HL-60 (cell line): Measurements from ENCODE around the gene FSTL5.

ENCODE experiments used
- DNase-seq, 2 experiments: peaks; one replicate each; pipeline ENCODE4 v3.0.0-alpha.2; 2010 to 2020; ENCODE audit warnings: low read depth in 1 of 2, low spot score in 1 of 2
- H3K27ac ChIP-seq: fragments of 250-450 bp; sonication (Bioruptor Pico); replicated peaks from 2 replicates; pipeline ENCODE4 v1.5.1; 2020; ENCODE audit warnings: mild to moderate bottlenecking, moderate library complexity
- H3K27me3 ChIP-seq: fragments of 250-450 bp; sonication (Bioruptor Pico); 2 replicates; pipeline ENCODE4 v1.5.1; 2021; ENCODE audit warnings: mild to moderate bottlenecking, moderate library complexity; ENCODE audit not compliant: insufficient read depth, poor library complexity, severe bottlenecking
- H3K4me3 ChIP-seq: replicated peaks from 2 replicates; pipeline ENCODE4 v1.5.1; 2011; ENCODE audit warnings: mild to moderate bottlenecking, control low read depth, low read length; ENCODE audit not compliant: insufficient read depth
- GABPA ChIP-seq: IDR thresholded peaks from 2 replicates; pipeline ENCODE4 v1.6.1; 2012; ENCODE audit warnings: low read depth
- POLR2AphosphoS5 ChIP-seq: IDR thresholded peaks from 2 replicates; pipeline ENCODE4 v1.6.1; 2012; ENCODE audit warnings: low read depth
- SPI1 ChIP-seq: IDR thresholded peaks from 2 replicates; pipeline ENCODE4 v1.6.1; 2012; ENCODE audit warnings: low read depth, mild to moderate bottlenecking, borderline replicate concordance
- TF ChIP-seq, protein P1 (sequence below): IDR thresholded peaks from 2 replicates; pipeline ENCODE4 v1.6.1; 2012; ENCODE audit warnings: low read depth; ENCODE audit not compliant: insufficient replicate concordance
- TF ChIP-seq, protein P2 (sequence below): IDR thresholded peaks from one replicate; pipeline ENCODE4 v1.5.1; 2011; ENCODE audit warnings: low read length, control low read depth, inconsistent platforms; ENCODE audit not compliant: insufficient read depth

The FSTL5 gene

DNA sequence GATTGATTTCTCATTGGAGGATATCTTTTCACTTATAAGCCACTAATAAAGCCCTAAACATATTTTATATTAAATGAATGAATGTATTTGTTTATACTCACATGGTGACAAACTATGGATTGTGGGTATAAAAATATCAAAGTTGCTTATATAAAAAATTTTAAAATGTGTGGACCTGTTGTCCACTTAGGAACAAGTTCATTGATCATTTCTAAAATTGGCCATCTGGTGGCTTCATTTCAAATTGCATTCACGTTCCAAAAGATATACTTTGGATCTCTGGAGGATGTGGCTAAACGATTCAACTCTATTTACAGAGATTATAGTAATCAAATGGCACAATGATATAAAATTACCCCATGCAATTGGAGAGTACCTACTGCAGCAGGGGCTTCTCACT, 32.5 kb downstream of the FSTL5 start:
- Histone ChIP-seq H3K27me3 (no peaks in the 10 kb centered on the region), H3K4me3 (no peak overlapping the region), H3K27ac (no peak overlapping the region)
- DNase-seq, result no peak
- no peak for TF ChIP-seq SPI1
- no peak for TF ChIP-seq GABPA
- TF ChIP-seq, protein P1, sequence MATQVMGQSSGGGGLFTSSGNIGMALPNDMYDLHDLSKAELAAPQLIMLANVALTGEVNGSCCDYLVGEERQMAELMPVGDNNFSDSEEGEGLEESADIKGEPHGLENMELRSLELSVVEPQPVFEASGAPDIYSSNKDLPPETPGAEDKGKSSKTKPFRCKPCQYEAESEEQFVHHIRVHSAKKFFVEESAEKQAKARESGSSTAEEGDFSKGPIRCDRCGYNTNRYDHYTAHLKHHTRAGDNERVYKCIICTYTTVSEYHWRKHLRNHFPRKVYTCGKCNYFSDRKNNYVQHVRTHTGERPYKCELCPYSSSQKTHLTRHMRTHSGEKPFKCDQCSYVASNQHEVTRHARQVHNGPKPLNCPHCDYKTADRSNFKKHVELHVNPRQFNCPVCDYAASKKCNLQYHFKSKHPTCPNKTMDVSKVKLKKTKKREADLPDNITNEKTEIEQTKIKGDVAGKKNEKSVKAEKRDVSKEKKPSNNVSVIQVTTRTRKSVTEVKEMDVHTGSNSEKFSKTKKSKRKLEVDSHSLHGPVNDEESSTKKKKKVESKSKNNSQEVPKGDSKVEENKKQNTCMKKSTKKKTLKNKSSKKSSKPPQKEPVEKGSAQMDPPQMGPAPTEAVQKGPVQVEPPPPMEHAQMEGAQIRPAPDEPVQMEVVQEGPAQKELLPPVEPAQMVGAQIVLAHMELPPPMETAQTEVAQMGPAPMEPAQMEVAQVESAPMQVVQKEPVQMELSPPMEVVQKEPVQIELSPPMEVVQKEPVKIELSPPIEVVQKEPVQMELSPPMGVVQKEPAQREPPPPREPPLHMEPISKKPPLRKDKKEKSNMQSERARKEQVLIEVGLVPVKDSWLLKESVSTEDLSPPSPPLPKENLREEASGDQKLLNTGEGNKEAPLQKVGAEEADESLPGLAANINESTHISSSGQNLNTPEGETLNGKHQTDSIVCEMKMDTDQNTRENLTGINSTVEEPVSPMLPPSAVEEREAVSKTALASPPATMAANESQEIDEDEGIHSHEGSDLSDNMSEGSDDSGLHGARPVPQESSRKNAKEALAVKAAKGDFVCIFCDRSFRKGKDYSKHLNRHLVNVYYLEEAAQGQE, result no peak
- TF ChIP-seq POLR2AphosphoS5, result no peak
- TF ChIP-seq, protein P2, sequence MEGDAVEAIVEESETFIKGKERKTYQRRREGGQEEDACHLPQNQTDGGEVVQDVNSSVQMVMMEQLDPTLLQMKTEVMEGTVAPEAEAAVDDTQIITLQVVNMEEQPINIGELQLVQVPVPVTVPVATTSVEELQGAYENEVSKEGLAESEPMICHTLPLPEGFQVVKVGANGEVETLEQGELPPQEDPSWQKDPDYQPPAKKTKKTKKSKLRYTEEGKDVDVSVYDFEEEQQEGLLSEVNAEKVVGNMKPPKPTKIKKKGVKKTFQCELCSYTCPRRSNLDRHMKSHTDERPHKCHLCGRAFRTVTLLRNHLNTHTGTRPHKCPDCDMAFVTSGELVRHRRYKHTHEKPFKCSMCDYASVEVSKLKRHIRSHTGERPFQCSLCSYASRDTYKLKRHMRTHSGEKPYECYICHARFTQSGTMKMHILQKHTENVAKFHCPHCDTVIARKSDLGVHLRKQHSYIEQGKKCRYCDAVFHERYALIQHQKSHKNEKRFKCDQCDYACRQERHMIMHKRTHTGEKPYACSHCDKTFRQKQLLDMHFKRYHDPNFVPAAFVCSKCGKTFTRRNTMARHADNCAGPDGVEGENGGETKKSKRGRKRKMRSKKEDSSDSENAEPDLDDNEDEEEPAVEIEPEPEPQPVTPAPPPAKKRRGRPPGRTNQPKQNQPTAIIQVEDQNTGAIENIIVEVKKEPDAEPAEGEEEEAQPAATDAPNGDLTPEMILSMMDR, result no peak

DNA sequence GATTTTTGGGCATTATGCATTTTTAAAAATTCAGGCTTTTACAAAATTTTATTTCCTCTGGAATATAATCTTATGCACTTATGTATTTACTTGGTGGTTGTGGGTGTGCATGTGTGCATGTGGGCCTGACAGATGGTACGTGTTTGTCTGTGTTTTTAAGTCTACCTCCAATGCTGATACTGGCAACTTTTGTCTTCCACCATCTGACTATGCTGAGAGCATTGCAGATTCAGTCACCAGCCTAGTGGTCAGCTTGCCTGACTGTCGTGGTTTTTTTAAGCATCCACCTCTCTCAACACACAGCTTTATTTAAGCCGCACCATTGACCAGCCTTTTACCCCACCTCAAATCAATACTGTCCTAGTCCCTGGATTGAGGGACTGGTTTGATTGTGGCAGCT, 37.1 kb downstream of the FSTL5 start:
- TF ChIP-seq SPI1 (no peak), GABPA (no peak), POLR2AphosphoS5 (no peak)
- TF ChIP-seq, protein P1, result no peak
- TF ChIP-seq, protein P2, result no peak
- Histone ChIP-seq H3K4me3 (no peak overlapping the region), H3K27me3 (no peaks in the 10 kb centered on the region), H3K27ac (no peak overlapping the region)
- no peak for DNase-seq

DNA sequence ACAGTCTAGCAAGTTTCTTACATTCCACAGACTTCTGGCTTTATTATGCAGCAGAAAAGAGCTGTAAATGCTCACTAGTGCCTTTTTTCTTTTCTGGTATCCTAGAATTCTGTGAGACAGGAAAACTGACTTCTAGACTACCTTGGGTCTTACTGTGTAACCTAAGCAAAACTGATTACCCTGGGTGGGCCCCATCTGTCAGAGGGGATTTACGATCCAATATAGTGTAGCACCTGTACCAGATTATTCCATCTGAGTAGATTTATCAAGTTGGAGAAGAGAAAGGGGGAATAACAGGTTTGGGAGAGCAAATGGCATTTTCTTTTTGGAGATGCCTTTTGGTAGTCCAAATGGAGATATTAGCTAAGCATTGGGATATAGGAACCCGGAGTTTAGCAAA, 46.7 kb downstream of the FSTL5 start:
- Histone ChIP-seq H3K27ac (no peak overlapping the region), H3K4me3 (no peak overlapping the region), H3K27me3 (no peaks in the 10 kb centered on the region)
- DNase-seq, result no peak
- TF ChIP-seq GABPA (no peak), SPI1 (no peak), POLR2AphosphoS5 (no peak)
- TF ChIP-seq, protein P1, result no peak
- TF ChIP-seq, protein P2, result no peak
